ENCODE results near the gene PGD.
"Not testable (repeated sequence)": the region's sequence is repeated elsewhere in the genome, so short reads cannot be mapped to it uniquely, and the experiment has no call there.

- not testable (repeated sequence) for TF ChIP-seq CTCF (IDR thresholded peaks at IDR 0.05); EZH2 (IDR thresholded peaks at IDR 0.05; ENCODE audit: borderline replicate concordance, insufficient read depth, low read depth, low read length, poor library complexity, severe bottlenecking)
Observed at GRCh38 chr1:10425826-10426534, 27.1 kb downstream of the PGD start.

Data from B cell (primary cell).